ENCODE measurements around the gene DNAJC4. TPM values are rescaled to one million over a fixed set of nuclear protein-coding genes. Genes with fewer than 3 reads are reported as not detected.

Gene DNAJC4
- total RNA-seq, 2 experiments from 2014 or later: 14.1 to 42.4 TPM

DNA sequence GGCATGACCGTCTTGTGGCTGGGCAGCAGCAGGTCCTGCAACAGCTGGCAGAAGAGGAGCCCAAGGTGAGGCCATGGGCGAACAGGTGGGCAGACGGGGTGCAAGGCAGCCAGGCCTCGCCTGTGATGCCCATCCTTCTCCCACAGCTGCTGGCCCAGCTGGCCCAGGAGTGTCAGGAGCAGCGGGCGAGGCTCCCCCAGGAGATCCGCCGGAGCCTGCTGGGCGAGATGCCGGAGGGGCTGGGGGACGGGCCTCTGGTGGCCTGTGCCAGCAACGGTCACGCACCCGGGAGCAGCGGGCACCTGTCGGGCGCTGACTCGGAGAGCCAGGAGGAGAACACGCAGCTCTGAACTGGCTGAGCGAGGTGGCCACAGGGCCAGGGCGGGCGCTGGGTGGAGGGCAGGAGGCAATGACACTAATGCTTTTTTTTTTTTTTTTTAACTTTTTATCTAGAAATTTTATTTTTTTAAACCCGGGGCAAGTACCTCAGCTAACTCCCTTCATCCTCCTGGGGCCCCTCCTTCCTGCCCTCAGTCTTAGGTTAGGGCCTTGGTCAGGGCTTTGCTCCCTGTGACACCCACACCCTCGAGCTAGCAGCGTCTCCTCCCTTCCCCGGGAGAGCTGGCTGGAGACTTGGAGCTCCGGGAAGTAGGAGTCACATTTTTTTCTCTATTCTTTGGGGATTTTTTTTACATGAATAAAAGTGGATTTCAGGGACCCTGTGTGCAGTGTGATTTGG is 37.0 kb downstream of the DNAJC4 start:
- ChIA-PET POLR2A (interaction anchor here (1.1 kb wide), 2 partner anchors 13 to 62 kb away, joined by 3 to 6 read pairs; no protein-coding TSS in a partner anchor), CTCF (ENCODE audit: unreplicated experiment) (no interaction called here)
- intact Hi-C loops (cut with micrococcal nuclease; ENCODE audit: unreplicated experiment): no loop called here
- Histone ChIP-seq H2AFZ (ENCODE audit: low read length) (no peak overlapping the region), H3K4me1 (ENCODE audit: insufficient read depth, low read length, poor library complexity, severe bottlenecking) (peaks cover 23% of the 10 kb centered on the region), H3K36me3 (ENCODE audit: insufficient read depth, low read length) (no peaks in the 10 kb centered on the region), H3K27ac (ENCODE audit: low read depth, low read length, poor library complexity, severe bottlenecking) (no peak overlapping the region), H3K4me2 (ENCODE audit: low read length) (no peak overlapping the region; the same call in 1 of the 2 replicates), H3K79me2 (ENCODE audit: insufficient read depth, low read depth, low read length) (peaks cover 7% of the 10 kb centered on the region; the same call in 1 of the 2 replicates), H3K9me3 (ENCODE audit: low read length) (no peaks in the 10 kb centered on the region), H3K9me2 (ENCODE audit: insufficient read depth, low read length) (no peaks in the 10 kb centered on the region), H4K20me1 (ENCODE audit: insufficient read depth, low read length) (no peaks in the 10 kb centered on the region), H3K4me3 (ENCODE audit: low read depth, low read length, poor library complexity, severe bottlenecking) (no peak overlapping the region)
- TF ChIP-seq, protein P1, sequence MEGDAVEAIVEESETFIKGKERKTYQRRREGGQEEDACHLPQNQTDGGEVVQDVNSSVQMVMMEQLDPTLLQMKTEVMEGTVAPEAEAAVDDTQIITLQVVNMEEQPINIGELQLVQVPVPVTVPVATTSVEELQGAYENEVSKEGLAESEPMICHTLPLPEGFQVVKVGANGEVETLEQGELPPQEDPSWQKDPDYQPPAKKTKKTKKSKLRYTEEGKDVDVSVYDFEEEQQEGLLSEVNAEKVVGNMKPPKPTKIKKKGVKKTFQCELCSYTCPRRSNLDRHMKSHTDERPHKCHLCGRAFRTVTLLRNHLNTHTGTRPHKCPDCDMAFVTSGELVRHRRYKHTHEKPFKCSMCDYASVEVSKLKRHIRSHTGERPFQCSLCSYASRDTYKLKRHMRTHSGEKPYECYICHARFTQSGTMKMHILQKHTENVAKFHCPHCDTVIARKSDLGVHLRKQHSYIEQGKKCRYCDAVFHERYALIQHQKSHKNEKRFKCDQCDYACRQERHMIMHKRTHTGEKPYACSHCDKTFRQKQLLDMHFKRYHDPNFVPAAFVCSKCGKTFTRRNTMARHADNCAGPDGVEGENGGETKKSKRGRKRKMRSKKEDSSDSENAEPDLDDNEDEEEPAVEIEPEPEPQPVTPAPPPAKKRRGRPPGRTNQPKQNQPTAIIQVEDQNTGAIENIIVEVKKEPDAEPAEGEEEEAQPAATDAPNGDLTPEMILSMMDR (conservative IDR thresholded peaks at IDR 0.05; ENCODE audit: low read length): no peak
- no peak for TF ChIP-seq EZH2phosphoT487 (IDR thresholded peaks at IDR 0.05; ENCODE audit: borderline replicate concordance, low read depth, low read length)
- no peak for DNase-seq (ENCODE audit: low spot score)
- BruUV-seq (replicated peaks): no TSS peak

DNA sequence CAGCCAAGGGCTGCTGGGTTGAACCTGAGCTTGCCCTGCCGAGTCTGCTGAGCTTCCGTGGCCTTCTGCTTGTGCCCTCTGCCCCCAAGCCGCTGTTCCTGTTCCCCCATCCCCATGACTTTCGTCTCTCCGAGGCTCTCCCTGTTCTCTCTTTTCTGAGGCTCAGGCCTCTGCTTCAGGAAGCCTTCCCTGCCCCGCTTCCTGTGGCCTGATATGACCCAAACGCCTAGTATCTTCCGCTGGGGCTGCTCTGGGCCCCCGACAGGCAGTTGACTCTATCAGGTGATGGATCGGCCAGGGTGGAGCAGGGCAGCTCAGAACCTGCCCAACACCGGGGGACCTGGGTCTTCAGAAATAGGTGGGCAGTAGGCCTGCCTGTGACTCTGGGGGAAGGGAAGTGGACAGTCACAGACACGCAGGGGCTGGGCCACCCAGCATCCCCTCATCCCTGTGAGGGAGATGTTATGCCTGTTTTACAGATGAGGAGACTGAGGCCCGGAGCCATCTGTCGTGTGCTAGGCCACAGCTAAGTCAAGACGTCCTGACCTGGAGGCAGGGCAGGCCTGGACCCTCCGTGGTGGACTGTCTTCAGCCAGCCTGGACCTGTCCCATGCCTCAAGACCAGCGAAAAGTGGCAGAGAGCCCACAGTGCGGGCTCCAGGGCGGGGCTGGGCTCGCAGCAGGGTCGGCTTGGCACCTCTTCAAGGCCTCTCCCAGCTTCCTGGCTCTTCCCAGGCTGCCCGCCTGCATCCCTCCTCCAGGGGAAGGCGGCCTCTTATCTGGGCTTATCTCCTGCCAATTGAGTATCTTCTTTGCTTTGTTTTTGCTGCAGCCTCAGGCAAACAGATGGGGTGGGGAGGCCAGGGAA is 37.9 kb downstream of the DNAJC4 start:
- no peak overlapping the region for H2AFZ ChIP-seq (ENCODE audit: low read length)

More for the DNA sequence above, 37.9 kb downstream of the DNAJC4 start:
- ChIA-PET POLR2A (interaction anchor here (1.1 kb wide), 2 partner anchors 14 to 63 kb away, joined by 3 to 6 read pairs; no protein-coding TSS in a partner anchor), CTCF (ENCODE audit: unreplicated experiment) (interaction anchor here (0.5 to 0.6 kb wide), 2 partner anchors 21 to 591 kb away, joined by 3 to 7 read pairs; no protein-coding TSS in a partner anchor)
- Histone ChIP-seq H3K4me2 (ENCODE audit: low read length) (peak overlapping the region; percentile 74), H3K4me3 (ENCODE audit: low read depth, low read length, poor library complexity, severe bottlenecking) (peak overlapping the region; percentile 86), H4K20me1 (ENCODE audit: insufficient read depth, low read length) (no peaks in the 10 kb centered on the region), H3K79me2 (ENCODE audit: insufficient read depth, low read depth, low read length) (peaks cover 11% of the 10 kb centered on the region; the same call in 1 of the 2 replicates), H3K36me3 (ENCODE audit: insufficient read depth, low read length) (no peaks in the 10 kb centered on the region), H3K9me3 (ENCODE audit: low read length) (no peaks in the 10 kb centered on the region), H3K27ac (ENCODE audit: low read depth, low read length, poor library complexity, severe bottlenecking) (peak overlapping the region; percentile 91), H3K9me2 (ENCODE audit: insufficient read depth, low read length) (no peaks in the 10 kb centered on the region), H3K4me1 (ENCODE audit: insufficient read depth, low read length, poor library complexity, severe bottlenecking) (peaks cover 27% of the 10 kb centered on the region)
- DNase-seq (ENCODE audit: low spot score): no peak
- intact Hi-C loops (cut with micrococcal nuclease; ENCODE audit: unreplicated experiment): no loop called here
- TF ChIP-seq, protein P1 (conservative IDR thresholded peaks at IDR 0.05; ENCODE audit: low read length): no peak
- TF ChIP-seq EZH2phosphoT487 (IDR thresholded peaks at IDR 0.05; ENCODE audit: borderline replicate concordance, low read depth, low read length): no peak
- no TSS peak for BruUV-seq (replicated peaks)
